HCT116 (cell line): Measurements from ENCODE around the gene VSNL1.

Experiments used
- ATF3 ChIP-seq: IDR thresholded peaks from 2 replicates; pipeline ENCODE4 v1.6.1; 2012
- CEBPB ChIP-seq: IDR thresholded peaks from 2 replicates; pipeline ENCODE4 v1.6.1; 2012; ENCODE audit warnings: low read depth
- CTCF ChIP-seq, 3 experiments: fragments of 200-600 bp in 1 of 3; sonication (generic) in 1 of 3; IDR thresholded peaks in 2 of 3; conservative IDR thresholded peaks in 1 of 3; 2 replicates each; pipeline ENCODE4 v1.5.1; 2012 to 2017; ENCODE audit warnings: low read depth in 2 of 3, low read length in 2 of 3, antibody characterized with exemption in 1 of 3, borderline replicate concordance in 1 of 3, control low read depth in 1 of 3, mild to moderate bottlenecking in 1 of 3, mixed read lengths in 1 of 3, mixed run types in 1 of 3, moderate library complexity in 1 of 3; ENCODE audit not compliant: insufficient read depth in 1 of 3
- ELF1 ChIP-seq: IDR thresholded peaks from 2 replicates; pipeline ENCODE4 v1.6.1; 2012; ENCODE audit warnings: low read depth, borderline replicate concordance
- EZH2 ChIP-seq: fragments of 200-600 bp; sonication (generic); IDR thresholded peaks from 2 replicates; pipeline ENCODE4 v1.6.1; 2017; ENCODE audit warnings: antibody characterized with exemption, mixed run types
- EZH2phosphoT487 ChIP-seq: fragments of 200-600 bp; IDR thresholded peaks from 2 replicates; pipeline ENCODE4 v1.6.1; 2018; ENCODE audit warnings: antibody characterized with exemption, borderline replicate concordance
- POLR2A ChIP-seq: IDR thresholded peaks from 2 replicates; pipeline ENCODE4 v1.7.0; 2011; ENCODE audit warnings: borderline replicate concordance; ENCODE audit not compliant: insufficient read depth, insufficient read length; ENCODE audit errors: extremely low read depth
- POLR2AphosphoS5 ChIP-seq: IDR thresholded peaks from 2 replicates; pipeline ENCODE4 v1.6.1; 2011; ENCODE audit warnings: mild to moderate bottlenecking, low read depth, low read length, moderate library complexity
- RAD21 ChIP-seq: IDR thresholded peaks from 2 replicates; pipeline ENCODE4 v1.6.1; 2012; ENCODE audit warnings: low read depth, mild to moderate bottlenecking
- SIN3A ChIP-seq: IDR thresholded peaks from 2 replicates; pipeline ENCODE4 v1.6.1; 2012; ENCODE audit warnings: low read depth
- SP1 ChIP-seq: IDR thresholded peaks from 2 replicates; pipeline ENCODE4 v1.6.1; 2012; ENCODE audit warnings: low read depth
- ZFX ChIP-seq: fragments of 450-650 bp; IDR thresholded peaks from 2 replicates; pipeline ENCODE4 v1.6.1; 2017
- ZNF274 ChIP-seq: fragments of 200-500 bp; sonication (Bioruptor generic); IDR thresholded peaks from 2 replicates; pipeline ENCODE4 v1.6.1; 2014; ENCODE audit warnings: mild to moderate bottlenecking, low read depth, low read length, inconsistent platforms
- TF ChIP-seq, protein P1 (sequence below): IDR thresholded peaks from 2 replicates; pipeline ENCODE4 v1.6.1; 2012; ENCODE audit warnings: low read depth

DNA sequence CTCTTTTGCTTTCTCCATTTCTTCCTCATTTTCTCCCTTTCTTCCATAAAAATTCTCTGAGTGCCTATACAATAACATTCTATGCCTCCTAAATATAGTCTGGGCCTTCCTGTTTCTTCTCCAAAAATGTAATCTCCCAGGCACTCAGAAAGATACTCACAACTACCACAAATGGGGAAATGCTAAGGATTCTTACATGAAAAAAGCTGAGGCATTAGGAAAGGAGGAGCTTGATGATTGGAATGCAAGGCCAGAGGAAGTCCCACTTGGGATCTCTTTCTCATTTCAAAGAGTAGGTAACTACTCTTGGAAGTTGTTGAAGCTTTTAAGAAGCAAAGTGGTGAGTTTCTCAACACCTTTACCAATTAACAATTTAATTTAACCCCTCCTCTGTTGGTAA is 3.4 kb downstream of the VSNL1 start:
- TF ChIP-seq POLR2A (no peak), SP1 (no peak), CEBPB (no peak), EZH2phosphoT487 (no peak), EZH2 (no peak), ZNF274 (no peak), CTCF (IDR thresholded peaks at IDR 0.05 in 2 of 3, conservative IDR thresholded peaks at IDR 0.05 in 1 of 3; ENCODE audit: borderline replicate concordance in 1 of 3, insufficient read depth in 1 of 3, low read depth in 2 of 3, low read length in 2 of 3) (no peak), ZFX (no peak), ELF1 (no peak), POLR2AphosphoS5 (no peak), RAD21 (no peak), ATF3 (no peak), SIN3A (no peak)
- TF ChIP-seq, protein P1, sequence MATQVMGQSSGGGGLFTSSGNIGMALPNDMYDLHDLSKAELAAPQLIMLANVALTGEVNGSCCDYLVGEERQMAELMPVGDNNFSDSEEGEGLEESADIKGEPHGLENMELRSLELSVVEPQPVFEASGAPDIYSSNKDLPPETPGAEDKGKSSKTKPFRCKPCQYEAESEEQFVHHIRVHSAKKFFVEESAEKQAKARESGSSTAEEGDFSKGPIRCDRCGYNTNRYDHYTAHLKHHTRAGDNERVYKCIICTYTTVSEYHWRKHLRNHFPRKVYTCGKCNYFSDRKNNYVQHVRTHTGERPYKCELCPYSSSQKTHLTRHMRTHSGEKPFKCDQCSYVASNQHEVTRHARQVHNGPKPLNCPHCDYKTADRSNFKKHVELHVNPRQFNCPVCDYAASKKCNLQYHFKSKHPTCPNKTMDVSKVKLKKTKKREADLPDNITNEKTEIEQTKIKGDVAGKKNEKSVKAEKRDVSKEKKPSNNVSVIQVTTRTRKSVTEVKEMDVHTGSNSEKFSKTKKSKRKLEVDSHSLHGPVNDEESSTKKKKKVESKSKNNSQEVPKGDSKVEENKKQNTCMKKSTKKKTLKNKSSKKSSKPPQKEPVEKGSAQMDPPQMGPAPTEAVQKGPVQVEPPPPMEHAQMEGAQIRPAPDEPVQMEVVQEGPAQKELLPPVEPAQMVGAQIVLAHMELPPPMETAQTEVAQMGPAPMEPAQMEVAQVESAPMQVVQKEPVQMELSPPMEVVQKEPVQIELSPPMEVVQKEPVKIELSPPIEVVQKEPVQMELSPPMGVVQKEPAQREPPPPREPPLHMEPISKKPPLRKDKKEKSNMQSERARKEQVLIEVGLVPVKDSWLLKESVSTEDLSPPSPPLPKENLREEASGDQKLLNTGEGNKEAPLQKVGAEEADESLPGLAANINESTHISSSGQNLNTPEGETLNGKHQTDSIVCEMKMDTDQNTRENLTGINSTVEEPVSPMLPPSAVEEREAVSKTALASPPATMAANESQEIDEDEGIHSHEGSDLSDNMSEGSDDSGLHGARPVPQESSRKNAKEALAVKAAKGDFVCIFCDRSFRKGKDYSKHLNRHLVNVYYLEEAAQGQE: no peak
